Cardiac muscle cell (in vitro differentiated cells and primary cell): ENCODE results near the gene DUSP16. TPM values are rescaled to one million over a fixed set of nuclear protein-coding genes. Genes with fewer than 3 reads are reported as not detected.
A peak's percentile ranks its signal among the peaks of the same experiment; 100 is the strongest.

Experiments used
- DNase-seq, 2 donors: peaks; one replicate each; pipeline versions ENCODE4 v3.0.0 to v3.0.0-alpha.2; 2010 to 2017; ENCODE audit warnings: low read depth in 1 of 2, low spot score in 1 of 2
- H3K27ac ChIP-seq: fragments of 200-600 bp; sonication (generic); 2 replicates; pipeline ENCODE4 v1.5.1; 2016
- H3K27me3 ChIP-seq: fragments of 200-600 bp; sonication (generic); 2 replicates; pipeline ENCODE4 v1.6.0; 2016; ENCODE audit warnings: control low read depth
- H3K36me3 ChIP-seq: fragments of 200-600 bp; sonication (generic); 2 replicates; pipeline ENCODE4 v1.5.1; 2016; ENCODE audit warnings: control low read depth
- H3K4me1 ChIP-seq: fragments of 200-600 bp; sonication (generic); 2 replicates; pipeline ENCODE4 v1.8.1; 2017; ENCODE audit warnings: low read depth, mild to moderate bottlenecking, mixed run types
- H3K4me3 ChIP-seq: fragments of 200-600 bp; sonication (generic); 2 replicates; pipeline ENCODE4 v1.5.1; 2016; ENCODE audit warnings: mild to moderate bottlenecking
- H3K9me3 ChIP-seq: fragments of 200-600 bp; sonication (generic); 2 replicates; pipeline ENCODE4 v1.5.1; 2017; ENCODE audit warnings: low read depth, mild to moderate bottlenecking, control low read depth
- CTCF ChIP-seq: IDR thresholded peaks from 2 replicates; pipeline ENCODE4 v1.5.1; 2012; ENCODE audit warnings: low read depth, mild to moderate bottlenecking, low read length
- polyA plus RNA-seq: library from polyadenylated mRNA; unstranded; fragments of >200 nt; fragmentation: Nextera tagmentation; extraction: Ambion mirVana; gene quantifications from 2 replicates; pipeline ENCODE4 v1.2.1, GENCODE V29; 2016
- total RNA-seq: library from RNA; depleted of rRNA; stranded (reverse); fragments of >200 nt; gene quantifications from 2 replicates; pipeline ENCODE4 v1.2.3, GENCODE V29; 2016

The DUSP16 gene
- total and polyA plus RNA-seq, 2 experiments from 2014 or later: 5.9 to 28.1 TPM

DNA sequence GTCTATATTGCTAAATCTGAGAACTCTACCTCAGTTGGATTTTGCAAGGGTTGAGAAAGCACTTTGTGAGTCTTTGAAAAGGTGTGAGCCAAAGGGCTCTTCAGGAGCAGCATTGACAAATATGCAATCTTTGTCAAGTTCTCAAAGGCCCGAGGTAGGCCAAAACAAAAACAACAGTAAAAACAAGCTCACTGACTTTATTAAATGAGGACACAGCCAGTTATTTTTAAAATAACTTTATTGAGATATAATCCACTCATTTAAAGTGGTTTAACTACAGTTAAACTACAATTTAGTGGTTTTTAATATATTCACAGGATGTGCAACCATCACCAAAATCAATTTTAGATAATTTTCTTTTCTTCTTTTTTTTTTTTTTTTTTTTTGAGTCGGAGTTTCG, 47.0 kb upstream of the DUSP16 start:
- Histone ChIP-seq H3K9me3 (no peaks in the 10 kb centered on the region), H3K4me3 (no peak overlapping the region), H3K36me3 (no peaks in the 10 kb centered on the region), H3K4me1 (peaks cover 5% of the 10 kb centered on the region), H3K27ac (no peak overlapping the region), H3K27me3 (no peaks in the 10 kb centered on the region)
- DNase-seq: no peak
- no peak for TF ChIP-seq CTCF

- Histone ChIP-seq H3K27me3 (no peaks in the 10 kb centered on the region), H3K9me3 (no peaks in the 10 kb centered on the region), H3K4me3 (no peak overlapping the region), H3K36me3 (no peaks in the 10 kb centered on the region), H3K4me1 (peaks cover 5% of the 10 kb centered on the region), H3K27ac (no peak overlapping the region)
- no peak for TF ChIP-seq CTCF
- peak in 1 of 2 donors; percentile 25 for DNase-seq
These were observed 45.9 kb upstream of the DUSP16 start for GRCh38 chr12:12608557-12608957.

DNA sequence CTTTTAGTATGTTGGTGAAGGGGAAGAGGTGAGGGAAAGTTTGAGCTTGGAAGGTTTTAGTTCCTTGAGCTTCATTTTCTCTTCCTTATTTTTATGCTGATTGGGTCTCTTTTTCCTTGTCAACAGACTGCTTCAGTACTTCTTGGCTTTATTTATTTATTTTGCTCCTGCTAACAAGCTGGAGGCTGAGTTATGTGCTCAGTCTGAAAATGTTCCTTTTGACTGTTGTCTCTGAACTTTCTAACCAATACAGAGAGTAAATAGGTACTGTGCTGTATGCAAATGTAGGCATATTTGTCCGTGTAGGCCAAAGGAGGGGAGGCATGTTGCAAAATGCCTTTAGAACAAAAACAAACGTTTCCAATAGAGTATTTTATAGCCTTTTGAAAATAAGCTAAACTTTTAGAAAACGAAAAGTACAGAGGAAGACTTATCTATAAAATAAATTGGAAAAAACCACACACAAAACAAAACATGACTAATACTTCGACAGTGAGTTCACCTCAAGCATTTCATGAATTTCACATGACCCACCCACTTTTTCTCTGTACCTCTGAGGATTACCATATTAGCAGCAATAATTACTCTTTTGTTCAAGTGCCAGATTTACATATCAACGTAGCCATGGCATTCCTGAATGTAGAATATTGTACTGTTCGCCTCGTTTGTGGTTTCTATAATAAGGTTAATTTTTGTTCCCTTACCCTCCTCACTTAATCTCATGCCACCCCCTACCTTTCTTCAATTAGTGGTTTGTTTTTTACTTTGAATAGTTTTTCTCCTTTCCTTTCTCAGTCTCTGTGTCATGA, 44.3 kb upstream of the DUSP16 start:
- Histone ChIP-seq H3K36me3 (no peaks in the 10 kb centered on the region), H3K27me3 (no peaks in the 10 kb centered on the region), H3K27ac (no peak overlapping the region), H3K9me3 (no peaks in the 10 kb centered on the region), H3K4me1 (no peaks in the 10 kb centered on the region), H3K4me3 (no peak overlapping the region)
- no peak for TF ChIP-seq CTCF
- peak in 1 of 2 donors; percentile 83 for DNase-seq

- no peak overlapping the region for H3K27ac ChIP-seq
- H3K4me3 ChIP-seq: no peak overlapping the region
- H3K4me1 ChIP-seq: no peaks in the 10 kb centered on the region
- H3K27me3 ChIP-seq: no peaks in the 10 kb centered on the region
- H3K9me3 ChIP-seq: no peaks in the 10 kb centered on the region
- TF ChIP-seq CTCF: no peak
- H3K36me3 ChIP-seq: no peaks in the 10 kb centered on the region
- no peak for DNase-seq
These were observed 42.1 kb upstream of the DUSP16 start for GRCh38 chr12:12604740-12605139.

DNA sequence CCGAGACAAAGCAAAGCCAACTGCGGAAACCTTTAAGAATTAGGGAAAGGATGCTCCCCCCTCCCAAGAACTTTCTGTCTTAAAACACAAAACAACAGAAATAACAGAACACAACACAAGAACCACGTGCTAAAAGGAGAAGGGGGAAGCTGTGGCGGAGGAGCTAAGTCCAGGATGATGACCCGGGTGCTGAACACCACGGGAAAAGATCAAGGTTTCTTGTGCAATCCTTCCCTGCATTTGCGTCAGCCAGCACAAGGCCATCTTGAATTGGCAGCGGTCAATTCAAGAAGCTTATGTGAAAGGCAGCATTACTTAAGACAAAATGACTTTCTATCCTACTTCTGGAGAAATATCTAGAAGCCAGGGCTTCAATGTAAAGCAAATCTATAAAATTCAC, 38.0 kb upstream of the DUSP16 start:
- H3K36me3 ChIP-seq: no peaks in the 10 kb centered on the region
- H3K9me3 ChIP-seq: no peaks in the 10 kb centered on the region
- no peaks in the 10 kb centered on the region for H3K27me3 ChIP-seq
- no peak overlapping the region for H3K27ac ChIP-seq
- TF ChIP-seq CTCF: no peak
- no peaks in the 10 kb centered on the region for H3K4me1 ChIP-seq
- no peak for DNase-seq
- no peak overlapping the region for H3K4me3 ChIP-seq
